NCI-H1105 (cell line): ENCODE data around the gene BPIFB3.

ENCODE experiments used
- DNase-seq: peaks from one replicate; lab custom pipeline; 2025; lab: John Stamatoyannopoulos, UW

The BPIFB3 gene

GRCh38 chr20:33015700-33016580, 37.8 kb upstream of the BPIFB3 start:
- DNase-seq = no peak

GRCh38 chr20:33016581-33017109, 37.1 kb upstream of the BPIFB3 start:
- DNase-seq = no peak

GRCh38 chr20:33017542-33017941, 36.2 kb upstream of the BPIFB3 start:
- no peak for DNase-seq

- no peak for DNase-seq
Measured at GRCh38 chr20:33018169-33018931, 35.4 kb upstream of the BPIFB3 start.

GRCh38 chr20:33019465-33020277, 34.0 kb upstream of the BPIFB3 start:
- DNase-seq = no peak

GRCh38 chr20:33020278-33021161, 33.2 kb upstream of the BPIFB3 start:
- no peak for DNase-seq

- no peak for DNase-seq
Measured at GRCh38 chr20:33021879-33022278, 31.8 kb upstream of the BPIFB3 start.

- DNase-seq = no peak
Measured at GRCh38 chr20:33022289-33022688, 31.4 kb upstream of the BPIFB3 start.

- no peak for DNase-seq
Measured at GRCh38 chr20:33022694-33023438, 30.8 kb upstream of the BPIFB3 start.

GRCh38 chr20:33023439-33024242, 30.1 kb upstream of the BPIFB3 start:
- no peak for DNase-seq

- no peak for DNase-seq
Measured at GRCh38 chr20:33024243-33024560, 29.5 kb upstream of the BPIFB3 start.

GRCh38 chr20:33024609-33025317, 28.9 kb upstream of the BPIFB3 start:
- no peak for DNase-seq

GRCh38 chr20:33025318-33025876, 28.3 kb upstream of the BPIFB3 start:
- DNase-seq = no peak

GRCh38 chr20:33026072-33026778, 27.5 kb upstream of the BPIFB3 start:
- no peak for DNase-seq

GRCh38 chr20:33026779-33027759, 26.6 kb upstream of the BPIFB3 start:
- DNase-seq = no peak
